PFSK-1 (cell line): Measurements from ENCODE around the gene KIF20B.

Experiments used
- FOXP2 ChIP-seq: optimal IDR thresholded peaks from 2 replicates; pipeline ENCODE3; 2011; ENCODE audit warnings: borderline replicate concordance, control low read depth, inconsistent platforms; ENCODE audit not compliant: insufficient read depth; ENCODE audit errors: extremely low read length, extremely low read depth
- POLR2AphosphoS5 ChIP-seq: IDR thresholded peaks from 2 replicates; pipeline ENCODE4 v1.6.1; 2012; ENCODE audit warnings: low read depth, mild to moderate bottlenecking, control low read depth, low read length, moderate library complexity
- REST ChIP-seq, 2 experiments: IDR thresholded peaks; 2 replicates each; pipeline versions ENCODE4 v1.6.1 to v1.8.0; 2011 to 2012; ENCODE audit warnings: low read depth in 2 of 2, low read length in 2 of 2, control low read depth in 1 of 2, inconsistent platforms in 1 of 2, mild to moderate bottlenecking in 1 of 2, moderate library complexity in 1 of 2; ENCODE audit not compliant: insufficient read depth in 1 of 2
- SIN3A ChIP-seq: IDR thresholded peaks from 2 replicates; pipeline ENCODE4 v1.6.1; 2012; ENCODE audit warnings: mild to moderate bottlenecking, low read length, moderate library complexity, borderline replicate concordance; ENCODE audit not compliant: insufficient read depth
- TAF1 ChIP-seq: IDR thresholded peaks from 2 replicates; pipeline ENCODE4 v1.6.1; 2012; ENCODE audit warnings: low read length, control low read depth, borderline replicate concordance; ENCODE audit not compliant: insufficient read depth

- TF ChIP-seq POLR2AphosphoS5 (no peak), SIN3A (no peak), TAF1 (no peak), REST (IDR thresholded peaks at IDR 0.05; ENCODE audit: insufficient read depth in 1 of 2, low read depth in 2 of 2, low read length in 2 of 2) (no peak), FOXP2 (no peak)
These were observed 83.7 kb downstream of the KIF20B start for GRCh38 chr10:89785095-89785494.
